HG03045 (cell line): Measurements from ENCODE around the gene MOB2.
"Not testable (repeated sequence)": the region's sequence is repeated elsewhere in the genome, so short reads cannot be mapped to it uniquely, and the experiment has no call there.

Experiments
- ATAC-seq: cut with Tn5 transposase; IDR thresholded peaks from one replicate; pipeline ENCODE4 v1.9.1; 2021; ENCODE audit warnings: mild to moderate bottlenecking, moderate library complexity; ENCODE audit not compliant: unreplicated experiment

The MOB2 gene

DNA sequence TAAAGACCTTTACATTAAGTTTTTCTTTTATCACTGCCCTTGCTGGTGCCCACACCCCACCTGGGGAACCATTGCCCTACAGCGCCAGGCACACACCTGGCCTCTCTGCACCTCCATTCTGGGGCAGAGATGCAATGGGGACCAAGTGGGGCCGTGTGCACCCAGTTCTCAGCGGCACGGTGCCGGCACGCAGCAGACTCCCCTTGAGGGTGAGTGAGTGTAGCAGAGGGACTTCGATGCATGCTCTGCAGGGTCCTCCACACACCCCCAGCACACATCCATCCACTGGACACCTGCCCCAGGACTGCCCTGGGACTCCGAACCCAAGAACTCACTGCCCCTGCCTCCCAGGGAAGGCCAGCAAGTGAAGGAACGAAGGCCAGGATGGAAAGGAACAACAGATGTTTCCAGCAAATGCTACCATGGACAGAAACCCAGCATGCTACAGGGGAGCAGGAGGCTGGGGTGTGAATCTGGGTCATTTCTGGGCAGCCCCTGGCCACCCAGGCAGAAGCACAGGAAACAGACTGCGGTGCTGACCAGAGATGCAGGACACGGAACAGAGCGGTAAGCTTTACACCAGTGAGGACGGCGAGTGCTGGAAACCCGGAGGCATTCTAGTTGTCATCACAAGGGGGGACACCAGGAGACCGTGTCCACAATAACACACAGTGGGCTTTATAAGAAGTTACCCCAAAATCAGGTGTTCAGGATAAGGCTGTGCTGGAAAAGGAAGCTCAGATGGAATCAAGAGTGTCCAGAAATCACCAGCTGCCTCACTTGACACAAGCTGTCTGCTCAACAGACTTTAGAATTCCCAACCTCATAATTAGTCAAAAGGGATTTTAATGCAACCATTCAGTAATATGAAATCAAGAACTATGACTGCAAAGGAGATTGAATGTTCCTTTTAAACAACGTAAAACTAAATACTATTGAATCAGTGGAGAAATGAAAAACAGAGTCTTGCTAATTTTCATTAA lies 32.7 kb upstream of the MOB2 start:
- no peak for ATAC-seq

DNA sequence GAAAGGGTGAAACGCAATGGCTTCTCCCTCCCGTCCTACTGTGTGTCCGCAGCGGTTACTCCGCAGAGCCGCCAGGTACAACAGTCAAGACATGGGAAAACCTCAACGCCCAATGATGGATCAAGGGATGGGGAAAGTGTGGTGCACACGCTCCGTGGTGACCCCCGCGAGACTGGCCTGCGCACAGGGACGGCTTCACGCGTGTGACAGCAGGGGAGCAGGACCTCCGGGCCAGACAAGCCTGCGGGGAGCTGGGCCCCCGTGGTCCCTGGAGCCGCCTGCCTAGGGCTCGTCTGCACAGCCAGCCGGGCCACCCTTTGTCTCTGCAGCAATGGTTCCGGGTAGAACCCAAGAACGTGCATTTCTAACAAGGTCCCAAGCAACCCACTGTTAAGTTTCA lies 31.7 kb upstream of the MOB2 start:
- ATAC-seq = no peak

- no peak for ATAC-seq
Observed at GRCh38 chr11:1517117-1518005, 30.8 kb upstream of the MOB2 start.

DNA sequence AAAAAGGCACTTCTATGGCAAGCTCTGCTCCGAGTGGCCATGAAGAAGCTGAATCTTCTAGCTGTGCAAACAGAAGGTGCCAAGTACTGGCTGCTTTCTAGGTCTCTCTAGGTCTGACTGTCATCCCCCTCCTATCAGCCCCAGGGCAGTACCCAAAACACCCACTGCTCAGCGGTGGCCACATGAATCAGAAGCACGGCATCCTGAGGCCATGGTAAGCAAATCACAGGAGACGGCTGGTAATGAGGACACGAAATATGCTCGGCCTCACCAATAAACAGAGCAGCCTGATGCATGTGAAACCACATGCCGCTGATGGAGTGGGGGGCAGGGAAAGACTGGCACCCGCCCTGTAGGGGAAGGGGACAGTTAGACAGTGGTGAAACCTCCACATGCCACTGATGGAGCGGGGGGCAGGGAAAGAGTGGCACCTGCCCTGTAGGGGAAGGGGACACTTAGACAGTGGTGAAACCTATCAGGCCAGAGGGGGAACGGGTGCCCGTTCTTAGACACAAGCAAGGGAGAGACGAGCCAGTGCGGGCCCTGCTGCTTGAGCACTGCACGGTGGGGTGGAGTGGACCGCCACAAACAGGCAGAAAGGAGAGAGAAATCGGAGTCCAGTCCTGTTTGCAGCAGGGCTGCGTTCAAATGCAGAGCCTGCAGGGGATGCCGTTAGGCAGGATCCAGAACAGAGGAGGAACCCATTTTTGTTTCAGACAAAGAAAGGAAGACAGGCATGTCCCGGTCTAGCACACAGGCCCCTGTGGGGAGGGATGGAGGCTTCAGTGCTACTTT lies 29.9 kb upstream of the MOB2 start:
- no peak for ATAC-seq

DNA sequence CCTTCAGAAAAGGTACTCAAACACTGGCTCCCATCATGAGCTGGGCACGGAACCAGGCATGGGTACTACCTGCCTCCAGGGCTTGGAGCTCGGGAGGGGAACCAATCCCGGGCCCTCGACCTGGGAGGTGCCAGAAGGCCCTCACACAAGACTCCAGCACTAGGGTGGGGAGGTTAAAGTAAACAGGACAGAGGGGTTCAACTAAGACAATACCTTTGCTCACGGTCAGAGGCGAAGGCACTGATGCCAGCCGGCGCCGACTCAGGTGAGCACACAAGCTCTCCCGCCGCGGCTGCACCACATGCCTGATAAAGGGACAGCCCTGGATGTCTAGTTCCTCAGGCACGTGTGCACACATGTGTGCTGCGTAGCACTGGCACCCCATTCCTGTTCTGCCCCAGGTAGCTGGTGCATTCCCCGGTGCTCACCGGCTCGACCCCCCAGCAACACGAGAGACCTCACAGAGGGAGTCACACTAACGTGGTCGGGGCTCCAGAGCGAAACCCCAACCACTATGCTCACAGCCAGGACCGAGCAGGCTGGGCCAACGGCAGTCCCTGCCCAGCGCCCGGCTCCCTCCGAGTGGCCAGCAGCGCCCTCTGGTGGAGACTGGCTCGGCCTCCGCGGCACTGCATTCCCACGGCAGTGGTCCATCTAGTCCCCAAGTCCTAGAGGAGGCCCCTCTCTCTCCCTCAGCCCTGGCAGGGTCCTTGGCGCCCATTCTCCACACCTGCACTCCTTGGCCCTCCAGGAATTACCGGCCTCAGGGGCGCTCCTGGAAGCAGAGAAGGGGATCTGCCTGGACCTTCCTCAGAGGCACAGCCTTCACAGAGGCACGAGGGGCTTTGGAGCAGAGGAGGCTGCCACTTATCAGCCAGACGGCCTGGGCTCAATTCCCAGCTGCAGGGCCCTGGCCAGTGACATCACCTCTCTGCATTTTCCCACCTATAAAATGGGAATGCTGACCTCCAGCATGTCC lies 28.8 kb upstream of the MOB2 start:
- no peak for ATAC-seq

DNA sequence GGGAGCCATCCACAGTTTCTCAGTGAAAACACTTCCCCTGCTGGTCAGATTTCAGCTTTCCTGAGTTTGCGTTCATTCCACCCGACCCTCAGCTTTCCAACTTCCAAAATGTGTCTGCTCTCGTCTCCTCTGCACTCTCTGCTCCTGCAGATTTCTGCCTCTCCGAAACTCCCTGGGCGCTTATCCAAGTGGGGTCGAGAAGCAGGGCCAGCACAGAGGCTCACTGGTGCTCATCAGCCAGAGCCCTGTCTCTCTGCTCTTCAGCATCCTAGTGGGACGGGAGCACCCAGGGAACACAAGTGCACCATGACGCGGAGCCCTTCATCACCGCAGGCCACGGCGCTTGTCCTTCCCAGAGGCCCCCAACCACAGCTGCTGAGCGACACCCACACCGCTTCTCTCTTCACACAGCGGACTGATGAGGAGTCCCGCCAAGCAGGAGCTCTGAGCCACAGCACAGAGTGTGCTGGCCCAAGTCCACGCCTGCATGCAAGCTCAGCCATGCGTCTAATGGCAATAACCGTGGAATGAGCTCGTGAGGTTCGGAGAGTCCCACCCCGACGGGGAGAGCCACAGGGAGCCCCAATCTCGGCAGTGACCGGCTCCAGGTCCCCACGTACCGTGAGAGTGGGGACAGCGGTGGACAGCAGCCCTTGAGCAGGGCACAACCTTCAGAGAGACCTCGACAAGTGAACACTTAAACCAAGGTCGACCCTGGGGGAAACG lies 27.9 kb upstream of the MOB2 start:
- ATAC-seq = no peak

GRCh38 chr11:1513326-1514296 lies 27.0 kb upstream of the MOB2 start:
- no peak for ATAC-seq

DNA sequence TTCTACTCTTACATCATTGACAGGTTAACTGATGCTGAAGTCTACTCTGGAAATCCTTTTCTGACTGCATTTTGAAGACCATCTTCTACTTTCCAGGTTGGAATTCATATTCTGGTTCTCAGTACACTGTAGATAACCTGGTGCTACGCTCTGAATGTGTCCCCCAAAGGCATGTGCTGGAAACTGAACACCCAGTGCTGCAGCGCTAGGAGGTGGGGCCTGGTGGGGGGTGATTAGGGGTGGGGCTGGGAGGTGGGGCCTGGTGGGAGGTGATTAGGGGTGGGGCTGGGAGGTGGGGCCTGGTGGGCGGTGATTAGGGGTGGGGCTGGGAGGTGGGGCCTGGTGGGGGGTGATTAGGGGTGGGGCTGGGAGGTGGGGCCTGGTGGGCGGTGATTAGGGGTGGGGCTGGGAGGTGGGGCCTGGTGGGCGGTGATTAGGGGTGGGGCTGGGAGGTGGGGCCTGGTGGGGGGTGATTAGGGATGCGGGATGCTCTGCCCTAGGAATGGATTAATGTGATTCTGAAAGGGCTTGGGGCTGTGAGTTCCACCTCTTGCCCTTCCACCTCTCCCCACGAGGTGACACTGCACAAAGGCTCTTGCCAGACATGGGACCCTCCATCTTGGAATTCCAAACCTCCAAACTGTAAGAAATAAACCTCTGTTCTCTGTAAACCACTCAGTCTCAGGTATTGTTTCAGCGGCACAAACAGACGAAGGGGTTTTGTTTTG lies 26.1 kb upstream of the MOB2 start:
- ATAC-seq = not testable (repeated sequence)

DNA sequence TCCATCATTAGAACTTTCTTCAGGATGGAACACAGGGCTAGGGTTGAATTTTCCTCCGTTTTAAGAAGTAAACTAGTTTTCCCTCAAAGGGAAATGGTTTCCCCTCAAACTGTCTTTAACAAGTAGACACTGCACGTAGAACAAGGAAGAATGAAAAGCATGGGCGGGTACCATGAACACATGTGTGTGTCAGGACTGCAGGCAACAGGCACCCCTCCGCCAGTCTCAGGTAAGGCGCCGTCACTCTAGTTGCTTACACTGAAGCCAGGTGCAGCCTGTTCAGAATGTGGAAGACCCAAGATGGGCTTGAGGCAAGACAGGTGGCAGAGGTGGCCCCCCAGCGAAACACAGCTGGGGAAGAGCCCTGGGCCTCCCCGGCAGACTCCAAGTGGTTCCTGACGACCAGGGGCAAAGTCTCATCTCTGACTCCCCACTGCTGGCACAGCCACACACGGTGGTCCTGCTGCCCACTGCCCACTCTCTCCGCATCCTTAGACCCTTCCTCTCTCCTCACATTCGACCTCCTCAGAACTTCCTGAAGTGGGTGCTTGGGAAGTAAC lies 25.4 kb upstream of the MOB2 start:
- no peak for ATAC-seq

- ATAC-seq = no peak
Observed at GRCh38 chr11:1510928-1511327, 24.3 kb upstream of the MOB2 start.

DNA sequence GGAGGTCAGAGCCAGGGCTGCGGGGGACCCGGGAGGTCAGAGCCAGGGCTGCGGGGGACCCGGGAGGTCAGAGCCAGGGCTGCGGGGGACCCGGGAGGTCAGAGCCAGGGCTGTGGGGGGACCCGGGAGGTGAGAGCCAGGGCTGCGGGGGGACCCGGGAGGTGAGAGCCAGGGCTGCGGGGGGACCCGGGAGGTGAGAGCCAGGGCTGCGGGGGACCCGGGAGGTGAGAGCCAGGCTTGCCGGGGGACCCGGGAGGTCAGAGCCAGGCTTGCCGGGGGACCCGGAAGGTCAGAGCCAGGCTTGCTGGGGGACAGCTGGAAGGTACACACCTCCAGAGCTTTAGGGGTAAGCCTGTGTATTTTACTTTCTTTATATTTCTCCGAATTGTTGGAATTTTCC lies 23.8 kb upstream of the MOB2 start:
- ATAC-seq = not testable (repeated sequence)

GRCh38 chr11:1509626-1510255 lies 23.2 kb upstream of the MOB2 start:
- no peak for ATAC-seq

DNA sequence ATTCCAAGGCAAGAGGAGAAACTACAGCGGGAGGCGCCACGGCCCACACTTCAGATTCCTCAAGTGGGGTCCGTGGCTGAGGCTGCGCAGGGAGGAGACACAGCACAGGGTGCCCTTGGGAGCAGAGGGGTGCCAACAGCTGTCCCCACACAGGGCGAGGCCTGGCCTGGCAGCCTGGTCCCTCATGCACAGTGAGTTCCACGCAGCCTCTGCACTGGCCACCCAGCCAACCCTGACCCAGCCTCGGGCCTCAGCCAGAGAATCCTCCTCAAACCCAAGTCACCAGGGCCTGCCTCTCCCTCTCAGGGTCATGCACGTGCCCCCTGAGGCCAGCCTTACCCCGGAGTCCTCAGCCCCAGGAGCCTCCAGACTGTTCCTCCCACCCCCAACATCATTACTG lies 22.4 kb upstream of the MOB2 start:
- ATAC-seq = no peak

DNA sequence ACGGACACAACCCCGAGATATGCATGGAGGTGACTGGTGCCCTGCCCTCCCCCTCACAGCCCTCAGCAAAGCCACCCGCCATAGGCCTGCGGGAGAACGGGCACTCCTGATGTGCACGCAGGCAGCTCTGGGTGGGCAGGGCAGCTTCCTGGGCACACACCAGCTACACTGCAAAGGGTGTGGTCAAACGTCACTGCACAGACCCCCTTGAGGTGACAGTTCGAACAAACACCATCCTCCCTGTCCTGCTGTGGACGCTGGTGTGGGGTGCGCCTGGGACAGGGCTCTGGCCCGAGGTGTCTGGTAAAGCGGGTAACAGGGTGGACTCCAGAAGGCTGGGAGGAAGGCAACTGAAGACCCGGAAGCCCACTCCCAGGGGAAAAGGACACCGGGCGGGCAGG lies 21.9 kb upstream of the MOB2 start:
- no peak for ATAC-seq

DNA sequence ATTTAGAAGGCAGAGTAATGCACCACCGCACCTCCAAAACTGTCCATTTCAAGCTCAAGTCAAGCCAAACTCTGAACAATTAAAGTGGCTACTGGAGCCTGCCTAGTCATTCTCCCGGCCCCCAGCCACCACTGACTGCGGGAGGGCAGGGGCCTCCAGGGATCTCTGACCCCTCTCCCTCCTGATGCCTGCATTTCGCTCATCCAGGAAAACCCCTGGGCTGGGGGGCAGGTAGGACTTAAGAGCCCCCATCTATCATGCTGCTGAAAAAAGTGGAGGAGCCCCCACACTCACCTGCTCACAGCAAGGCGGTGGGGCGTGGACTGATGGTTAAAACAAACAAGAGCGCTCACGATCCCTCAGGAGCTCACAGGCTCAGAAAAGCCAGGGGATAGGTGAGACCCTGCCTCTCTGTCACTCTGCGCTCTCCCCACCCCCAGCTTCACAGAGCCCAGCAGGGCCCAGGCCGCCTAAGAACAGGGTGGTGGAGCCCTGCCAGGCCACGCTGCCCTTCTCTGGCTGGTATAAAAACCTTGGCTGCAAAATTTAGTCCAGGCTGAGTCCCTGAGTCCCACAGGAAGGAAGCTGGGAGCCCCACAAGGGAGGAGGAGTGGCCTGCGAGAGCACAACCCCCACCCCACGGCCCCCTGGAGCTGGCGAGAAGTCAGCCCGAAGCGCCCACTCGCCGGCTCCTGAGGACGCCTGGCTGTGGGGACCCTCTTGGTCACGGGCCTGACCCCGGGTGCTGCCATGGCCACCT lies 21.0 kb upstream of the MOB2 start:
- ATAC-seq = no peak

- ATAC-seq = no peak
Observed at GRCh38 chr11:1506981-1507380, 20.4 kb upstream of the MOB2 start.
